Smooth muscle cell (in vitro differentiated cells): Measurements from ENCODE around the gene ZNF563. TPM values are rescaled to one million over a fixed set of nuclear protein-coding genes. Genes with fewer than 3 reads are reported as not detected.
"Not testable (repeated sequence)": the region's sequence is repeated elsewhere in the genome, so short reads cannot be mapped to it uniquely, and the experiment has no call there.

ENCODE experiments used
- DNase-seq: peaks from one replicate; lab custom pipeline; 2025; ENCODE audit not compliant: unreplicated experiment; lab: John Stamatoyannopoulos, UW
- H2AFZ ChIP-seq: fragments of 200-600 bp; sonication (generic); 2 replicates; pipeline ENCODE4 v1.6.0; 2016; ENCODE audit warnings: antibody characterized with exemption, low read depth, mild to moderate bottlenecking
- H3F3A ChIP-seq: fragments of 200-600 bp; sonication (generic); 2 replicates; pipeline ENCODE4 v1.6.0; 2017; ENCODE audit warnings: antibody characterized with exemption, low read depth
- H3K27ac ChIP-seq: fragments of 200-600 bp; sonication (generic); 2 replicates; pipeline ENCODE4 v1.5.1; 2016; ENCODE audit warnings: low read depth, mild to moderate bottlenecking
- H3K27me3 ChIP-seq: fragments of 200-600 bp; sonication (generic); 2 replicates; pipeline ENCODE4 v1.6.1; 2016; ENCODE audit warnings: low read depth, mild to moderate bottlenecking
- H3K36me3 ChIP-seq: fragments of 200-600 bp; sonication (generic); 2 replicates; pipeline ENCODE4 v1.5.1; 2016; ENCODE audit warnings: low read depth
- H3K4me1 ChIP-seq: fragments of 200-600 bp; sonication (generic); 2 replicates; pipeline ENCODE4 v1.5.1; 2016; ENCODE audit warnings: low read depth
- H3K4me2 ChIP-seq: fragments of 200-600 bp; sonication (generic); 2 replicates; pipeline ENCODE4 v1.6.0; 2016; ENCODE audit warnings: mild to moderate bottlenecking
- H3K4me3 ChIP-seq: fragments of 200-600 bp; sonication (generic); 2 replicates; pipeline ENCODE4 v1.5.1; 2016; ENCODE audit warnings: mild to moderate bottlenecking
- H3K79me2 ChIP-seq: fragments of 200-600 bp; sonication (generic); 2 replicates; pipeline ENCODE4 v1.6.0; 2016; ENCODE audit warnings: low read depth, mild to moderate bottlenecking
- H3K9ac ChIP-seq: fragments of 200-600 bp; sonication (generic); 2 replicates; pipeline ENCODE4 v1.6.0; 2016; ENCODE audit warnings: low read depth
- H3K9me3 ChIP-seq: fragments of 200-600 bp; sonication (generic); replicated peaks from 2 replicates; pipeline ENCODE4 v1.5.1; 2016; ENCODE audit warnings: low read depth
- H4K20me1 ChIP-seq: fragments of 200-600 bp; sonication (generic); 2 replicates; pipeline ENCODE4 v1.6.0; 2016; ENCODE audit warnings: low read depth
- CTCF ChIP-seq: fragments of 200-600 bp; sonication (generic); IDR thresholded peaks from 2 replicates; pipeline ENCODE4 v1.5.1; 2017; ENCODE audit warnings: borderline replicate concordance, mild to moderate bottlenecking, antibody characterized with exemption; ENCODE audit not compliant: insufficient read depth, poor library complexity, severe bottlenecking
- WGBS: methylation state at CpG from one replicate; pipeline ENCODE4 v1.1.7; 2016; ENCODE audit warnings: low lambda C conversion rate; 5-methylcytosine and 5-hydroxymethylcytosine counted together
- polyA plus RNA-seq: library from polyadenylated mRNA; unstranded; fragments of >200 nt; fragmentation: Nextera tagmentation; extraction: Ambion mirVana; gene quantifications from 2 replicates; pipeline ENCODE4 v1.2.1, GENCODE V29; 2016
- total RNA-seq: library from RNA; depleted of rRNA; stranded (reverse); fragments of >200 nt; gene quantifications from 2 replicates; pipeline ENCODE4 v1.2.3, GENCODE V29; 2014

The ZNF563 gene
- total and polyA plus RNA-seq, 2 experiments from 2014 or later, result 1.1 to 6.7 TPM

DNA sequence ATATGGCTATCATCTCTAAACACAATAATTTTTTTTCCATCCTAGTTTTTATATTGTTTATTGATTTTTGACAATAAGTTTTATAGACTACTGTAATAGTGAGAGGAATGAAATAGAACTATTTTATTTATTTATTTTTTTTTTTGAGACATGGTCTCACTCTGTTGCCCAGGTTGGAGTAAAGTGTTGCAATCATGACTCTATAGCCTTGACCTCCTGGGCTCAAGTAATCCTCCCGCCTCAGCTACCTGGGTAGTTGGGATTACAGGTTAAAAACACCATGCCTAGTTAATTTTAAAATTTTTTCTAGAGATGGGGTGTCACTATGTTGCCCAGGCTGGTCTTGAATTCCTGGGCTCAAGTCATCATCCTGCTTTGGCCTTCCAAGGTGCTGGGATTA, 40.6 kb upstream of the ZNF563 start:
- Histone ChIP-seq H3K4me2 (no peak overlapping the region), H3K36me3 (no peaks in the 10 kb centered on the region), H3K9ac (no peak overlapping the region), H2AFZ (no peak overlapping the region), H3K79me2 (no peaks in the 10 kb centered on the region), H3K27ac (no peak overlapping the region), H4K20me1 (no peaks in the 10 kb centered on the region), H3K4me3 (no peak overlapping the region), H3K27me3 (no peaks in the 10 kb centered on the region), H3K4me1 (no peaks in the 10 kb centered on the region), H3K9me3 (peaks cover 10% of the 10 kb centered on the region), H3F3A (no peaks in the 10 kb centered on the region)
- no peak for TF ChIP-seq CTCF
- no peak for DNase-seq
- WGBS, result 84% methylated on average over 1 of the region's 1 CpG

DNA sequence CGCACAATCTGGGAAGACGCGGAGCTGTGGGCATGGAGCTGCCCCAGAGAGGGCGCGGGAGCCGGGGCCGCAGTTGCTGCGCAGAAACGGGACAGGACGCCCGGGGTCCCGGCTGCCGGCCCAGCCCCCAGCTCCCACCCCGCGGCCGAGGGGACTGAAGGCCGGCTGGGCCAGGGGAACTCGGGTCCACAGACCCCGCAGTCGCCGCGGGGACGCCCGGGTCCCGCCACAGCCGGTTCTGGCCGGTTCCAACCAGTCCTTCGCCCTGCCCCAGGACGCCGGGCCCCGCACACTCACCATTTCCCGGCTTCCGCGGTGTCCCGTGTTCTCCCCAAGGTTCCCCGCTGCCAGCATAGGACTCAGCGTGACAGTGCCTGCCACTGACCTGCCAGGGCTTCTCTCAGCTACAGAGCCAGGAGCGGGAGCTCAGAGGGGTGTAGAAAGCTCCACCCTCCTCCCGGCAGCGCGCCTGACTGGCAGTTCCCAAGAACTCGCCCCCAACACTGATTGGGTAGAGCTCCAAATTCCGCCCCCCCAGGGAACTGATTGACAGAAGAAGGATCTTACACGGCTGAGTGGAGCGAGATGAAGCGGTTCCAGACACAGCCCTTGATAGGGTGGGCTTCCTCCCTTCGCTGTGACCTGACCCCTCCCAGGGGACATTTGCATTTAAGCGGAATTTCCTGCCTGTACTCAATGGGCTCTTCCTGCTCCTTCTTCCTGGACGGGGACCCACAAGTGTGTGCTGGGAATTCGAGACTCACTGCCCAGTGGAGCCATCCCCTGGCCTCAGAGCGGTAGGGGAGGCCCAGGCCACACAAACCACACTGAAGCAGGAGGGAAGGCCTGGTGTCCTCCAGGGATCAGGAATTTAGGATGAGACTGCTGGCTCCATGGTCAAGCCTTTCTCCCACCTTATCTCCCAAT, 32.1 kb upstream of the ZNF563 start, which contains the start of gene ZNF442:
Gene ZNF442, minus strand, starts transcription at position 448 of the 927 bp plus-strand sequence. CDS start 2,052 bp downstream, outside the sequence.
- peak within 1 kb of the TSS; percentile 98 for H3K4me2 ChIP-seq
- H3K9me3 ChIP-seq, result no peaks in the 10 kb centered on the region
- H3K79me2 ChIP-seq, result no peaks in the 10 kb centered on the region
- H3F3A ChIP-seq, result no peaks in the 10 kb centered on the region
- peak within 1 kb of the TSS; percentile 73 for H2AFZ ChIP-seq
- H4K20me1 ChIP-seq, result no peaks in the 10 kb centered on the region
- peak; percentile 78 for DNase-seq
- peak within 1 kb of the TSS; percentile 27 for H3K9ac ChIP-seq
- no peaks in the 10 kb centered on the region for H3K27me3 ChIP-seq
- peaks cover 10% of the 10 kb centered on the region for H3K4me1 ChIP-seq
- 3% methylated on average over 40 of the region's 51 CpGs for WGBS
- peak within 1 kb of the TSS; percentile 5 for H3K27ac ChIP-seq
- peak; percentile 44 for TF ChIP-seq CTCF
- H3K4me3 ChIP-seq, result peak within 1 kb of the TSS; percentile 88
- H3K36me3 ChIP-seq, result no peaks in the 10 kb centered on the region

GRCh38 chr19:12364391-12365235, 31.2 kb upstream of the ZNF563 start:
- 16% methylated on average over 28 of the region's 28 CpGs for WGBS
- TF ChIP-seq CTCF, result no peak
- no peak for DNase-seq
- Histone ChIP-seq H4K20me1 (no peaks in the 10 kb centered on the region), H3K79me2 (no peaks in the 10 kb centered on the region), H3K4me2 (peak overlapping the region; percentile 98), H3K4me3 (peak overlapping the region; percentile 88), H2AFZ (peak overlapping the region; percentile 73), H3K4me1 (peaks cover 10% of the 10 kb centered on the region), H3K36me3 (no peaks in the 10 kb centered on the region), H3K9me3 (no peaks in the 10 kb centered on the region), H3K9ac (peak overlapping the region; percentile 27), H3F3A (no peaks in the 10 kb centered on the region), H3K27ac (no peak overlapping the region), H3K27me3 (no peaks in the 10 kb centered on the region)

GRCh38 chr19:12362236-12362635, 28.8 kb upstream of the ZNF563 start:
- H3K27me3 ChIP-seq, DNase-seq, H3K36me3 ChIP-seq, H3K4me3 ChIP-seq, H2AFZ ChIP-seq, H3K79me2 ChIP-seq, H3K4me1 ChIP-seq, H3K9me3 ChIP-seq, H3F3A ChIP-seq, H3K4me2 ChIP-seq, H4K20me1 ChIP-seq, H3K27ac ChIP-seq, H3K9ac ChIP-seq: not testable (repeated sequence)
- WGBS, result 99% methylated on average over 14 of the region's 30 CpGs
